ENCODE measurements around the gene MYCBP2.

- TF ChIP-seq CTCF (IDR thresholded peaks at IDR 0.05; ENCODE audit: low read length) (no peak), EZH2 (optimal IDR thresholded peaks at IDR 0.05; ENCODE audit: low read depth, low read length) (no peak), EZH2phosphoT487 (IDR thresholded peaks at IDR 0.05; ENCODE audit: low read length) (no peak)
Measured at GRCh38 chr13:77362166-77362565, 35.3 kb upstream of the MYCBP2 start.

Data from MM.1S (cell line).